ENCODE data around the gene SERAC1. TPM values are rescaled to one million over a fixed set of nuclear protein-coding genes. Genes with fewer than 3 reads are reported as not detected.
A peak's percentile ranks its signal among the peaks of the same experiment; 100 is the strongest.
"Not testable (repeated sequence)": the region's sequence is repeated elsewhere in the genome, so short reads cannot be mapped to it uniquely, and the experiment has no call there.

The SERAC1 gene
- total RNA-seq, 4 donors from 2014 or later: 4.7 to 9.6 (median 6.2) TPM

DNA sequence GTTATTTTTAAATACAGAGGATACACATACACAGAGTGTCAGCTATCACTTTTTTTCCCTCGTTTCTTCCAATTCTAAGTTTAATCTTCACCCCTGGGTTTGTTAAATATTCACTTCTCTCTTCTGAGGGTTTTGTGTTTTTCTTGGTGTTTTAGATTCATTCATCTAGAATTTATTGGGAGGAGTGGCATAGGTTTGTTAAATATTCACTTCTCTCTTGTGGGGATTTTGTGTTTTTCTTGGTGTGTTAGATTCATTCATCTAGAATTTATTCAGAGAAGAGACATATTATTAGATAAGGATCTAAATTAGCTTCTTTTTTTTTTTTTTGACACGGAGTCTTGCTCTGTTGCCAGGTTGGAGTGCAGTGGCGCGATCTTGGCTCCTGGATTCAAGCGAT is 3.9 kb upstream of the SERAC1 start:
- no peaks in the 10 kb centered on the region for H3K36me3 ChIP-seq
- no peaks in the 10 kb centered on the region for H3K27me3 ChIP-seq
- H3K4me1 ChIP-seq: peaks cover 0 to 54% (median 24%) of the 10 kb centered on the region in 4 donors
- DNase-seq (ENCODE audit: low spot score in 2 of 2): no peak
- H3K9me3 ChIP-seq: no peaks in the 10 kb centered on the region
- peak overlapping the region in 3 of 4 donors; percentile 13 to 89 (median 74) for H3K27ac ChIP-seq
- TF ChIP-seq EP300 (IDR thresholded peaks at IDR 0.05): no peak
- TF ChIP-seq, protein P1, sequence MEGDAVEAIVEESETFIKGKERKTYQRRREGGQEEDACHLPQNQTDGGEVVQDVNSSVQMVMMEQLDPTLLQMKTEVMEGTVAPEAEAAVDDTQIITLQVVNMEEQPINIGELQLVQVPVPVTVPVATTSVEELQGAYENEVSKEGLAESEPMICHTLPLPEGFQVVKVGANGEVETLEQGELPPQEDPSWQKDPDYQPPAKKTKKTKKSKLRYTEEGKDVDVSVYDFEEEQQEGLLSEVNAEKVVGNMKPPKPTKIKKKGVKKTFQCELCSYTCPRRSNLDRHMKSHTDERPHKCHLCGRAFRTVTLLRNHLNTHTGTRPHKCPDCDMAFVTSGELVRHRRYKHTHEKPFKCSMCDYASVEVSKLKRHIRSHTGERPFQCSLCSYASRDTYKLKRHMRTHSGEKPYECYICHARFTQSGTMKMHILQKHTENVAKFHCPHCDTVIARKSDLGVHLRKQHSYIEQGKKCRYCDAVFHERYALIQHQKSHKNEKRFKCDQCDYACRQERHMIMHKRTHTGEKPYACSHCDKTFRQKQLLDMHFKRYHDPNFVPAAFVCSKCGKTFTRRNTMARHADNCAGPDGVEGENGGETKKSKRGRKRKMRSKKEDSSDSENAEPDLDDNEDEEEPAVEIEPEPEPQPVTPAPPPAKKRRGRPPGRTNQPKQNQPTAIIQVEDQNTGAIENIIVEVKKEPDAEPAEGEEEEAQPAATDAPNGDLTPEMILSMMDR (IDR thresholded peaks at IDR 0.05): no peak
- TF ChIP-seq POLR2A (IDR thresholded peaks at IDR 0.05): no peak
- WGBS, 2 donors: 93 to 96% methylated on average over 5 of the region's 5 CpGs
- no peak overlapping the region for H3K4me3 ChIP-seq

DNA sequence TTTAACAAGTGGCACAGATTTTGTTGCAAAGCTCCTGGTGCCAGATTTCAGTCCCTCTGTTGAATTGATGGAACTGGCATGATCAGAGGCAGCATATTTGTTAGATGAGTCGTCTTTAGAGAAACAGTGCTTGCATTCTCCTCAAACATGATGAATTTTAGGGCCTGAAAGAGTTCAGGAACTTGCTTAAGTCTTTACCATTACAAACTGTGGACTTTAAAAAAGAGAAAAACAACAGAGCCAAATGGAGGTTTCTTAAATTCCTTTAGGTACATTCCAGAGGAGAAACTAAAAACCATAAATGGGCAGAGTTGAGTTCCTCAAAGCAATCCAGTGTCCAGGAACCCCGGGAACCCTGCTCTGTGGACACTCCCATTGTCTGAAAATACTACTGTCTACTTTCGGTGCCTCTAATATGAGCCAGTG is 2.6 kb upstream of the SERAC1 start:
- Histone ChIP-seq H3K9me3 (no peaks in the 10 kb centered on the region), H3K36me3 (no peaks in the 10 kb centered on the region), H3K4me1 (peaks cover 0 to 61% (median 24%) of the 10 kb centered on the region in 4 donors), H3K27me3 (no peaks in the 10 kb centered on the region), H3K27ac (peak overlapping the region; percentile 44 to 89 (median 65)), H3K4me3 (no peak overlapping the region)
- DNase-seq (ENCODE audit: low spot score in 2 of 2): no peak
- 22 to 34% methylated on average over 3 of the region's 3 CpGs for WGBS, 2 donors
- TF ChIP-seq, protein P1 (IDR thresholded peaks at IDR 0.05): no peak
- TF ChIP-seq EP300 (IDR thresholded peaks at IDR 0.05) (no peak), POLR2A (IDR thresholded peaks at IDR 0.05) (no peak)

DNA sequence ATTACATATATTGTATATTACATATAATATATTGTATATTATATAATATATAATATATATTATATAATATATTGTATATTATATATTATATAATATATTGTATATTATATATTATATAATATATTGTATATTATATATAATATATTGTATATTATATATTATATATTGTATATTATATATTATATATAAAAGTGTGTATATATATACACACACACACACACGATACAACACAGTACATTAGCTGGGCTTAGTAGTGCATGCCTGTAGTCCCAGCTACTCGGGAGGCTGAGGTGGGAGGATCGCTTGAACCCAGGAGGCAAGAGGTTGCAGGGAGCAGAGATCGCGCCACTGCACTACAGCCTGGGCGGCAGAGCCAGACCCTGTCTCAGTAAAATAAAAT is 1.6 kb upstream of the SERAC1 start:
- Histone ChIP-seq H3K27ac (peak overlapping the region; percentile 41 to 89 (median 65)), H3K4me1 (peaks cover 0 to 54% (median 24%) of the 10 kb centered on the region in 4 donors)
- not testable (repeated sequence) for H3K36me3 ChIP-seq; H3K27me3 ChIP-seq; H3K4me3 ChIP-seq; H3K9me3 ChIP-seq; DNase-seq (ENCODE audit: low spot score in 2 of 2)
- WGBS, 2 donors: 86 to 88% methylated on average over 6 of the region's 6 CpGs

DNA sequence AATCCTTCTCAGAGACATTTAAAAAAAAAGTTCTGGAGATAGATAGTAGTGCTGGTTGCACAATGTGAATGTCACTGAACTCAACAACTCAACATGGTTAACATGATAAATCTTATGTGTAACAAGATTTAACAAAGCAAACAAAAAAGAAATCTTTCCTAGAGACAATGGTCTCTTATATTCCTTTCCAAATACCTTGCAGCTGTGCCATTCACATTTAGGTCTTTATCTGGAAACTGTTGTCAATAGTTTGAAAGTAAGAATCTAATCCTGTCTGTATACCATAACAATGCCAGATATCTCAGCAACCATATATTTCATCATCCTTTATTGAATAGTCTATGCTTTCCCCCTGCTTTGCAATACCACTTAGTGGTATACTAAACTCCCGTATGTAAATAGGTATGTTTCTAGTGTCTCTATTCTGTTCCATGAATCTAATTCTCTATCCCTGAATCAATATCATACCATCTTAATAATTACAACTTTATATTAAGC is 2.1 kb downstream of the SERAC1 start:
- H3K4me1 ChIP-seq: peaks cover 0 to 30% (median 14%) of the 10 kb centered on the region in 4 donors
- no peaks in the 10 kb centered on the region for H3K9me3 ChIP-seq
- H3K4me3 ChIP-seq: no peak overlapping the region
- DNase-seq (ENCODE audit: low spot score in 2 of 2): no peak
- H3K27ac ChIP-seq: no peak overlapping the region
- no peak for TF ChIP-seq EP300 (IDR thresholded peaks at IDR 0.05)
- TF ChIP-seq POLR2A (IDR thresholded peaks at IDR 0.05): no peak
- TF ChIP-seq, protein P1 (IDR thresholded peaks at IDR 0.05): no peak
- WGBS, 2 donors: 97 to 98% methylated on average over 1 of the region's 1 CpG
- H3K27me3 ChIP-seq: no peaks in the 10 kb centered on the region
- no peaks in the 10 kb centered on the region for H3K36me3 ChIP-seq

DNA sequence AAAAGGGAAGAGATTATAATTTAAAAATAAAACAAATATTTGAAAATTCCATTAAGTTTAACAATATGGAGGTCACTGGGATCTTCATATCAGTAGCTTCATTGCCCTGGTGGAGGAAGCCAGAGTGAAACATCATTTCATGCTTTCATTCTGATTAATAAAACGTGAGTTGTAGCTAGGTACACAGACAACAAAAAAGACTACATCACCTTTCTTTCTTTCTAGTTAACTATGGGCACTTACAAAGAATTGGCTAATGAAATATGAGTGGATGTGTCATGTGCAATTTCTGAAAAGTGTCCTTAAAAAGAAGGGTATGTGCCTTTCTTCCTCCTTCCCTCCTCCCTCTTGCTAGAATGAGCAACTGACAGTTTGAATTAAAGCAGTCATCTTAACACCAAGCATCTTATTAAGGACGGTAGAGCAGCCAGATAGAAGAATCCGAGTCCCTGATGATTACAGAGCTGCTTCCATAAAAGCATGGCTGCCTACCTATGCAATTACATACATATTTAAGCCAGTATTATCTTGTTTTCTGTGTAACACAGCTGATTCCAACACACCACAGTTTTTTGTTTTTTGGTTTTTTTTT is 3.4 kb downstream of the SERAC1 start:
- 81 to 88% methylated on average over 3 of the region's 3 CpGs for WGBS, 2 donors
- no peaks in the 10 kb centered on the region for H3K9me3 ChIP-seq
- no peak overlapping the region for H3K27ac ChIP-seq
- H3K27me3 ChIP-seq: no peaks in the 10 kb centered on the region
- no peak for DNase-seq (ENCODE audit: low spot score in 2 of 2)
- H3K4me3 ChIP-seq: no peak overlapping the region
- H3K4me1 ChIP-seq: peaks cover 0 to 18% (median 6%) of the 10 kb centered on the region in 4 donors
- H3K36me3 ChIP-seq: no peaks in the 10 kb centered on the region
- TF ChIP-seq, protein P1 (IDR thresholded peaks at IDR 0.05): no peak
- no peak for TF ChIP-seq EP300 (IDR thresholded peaks at IDR 0.05)
- TF ChIP-seq POLR2A (IDR thresholded peaks at IDR 0.05): no peak

Data from tibial nerve (tissue), 4 donors.